ENCODE data around the gene ZMYM2. TPM values are rescaled to one million over a fixed set of nuclear protein-coding genes. Genes with fewer than 3 reads are reported as not detected.

The ZMYM2 gene
- total RNA-seq, 2 experiments from 2014 or later: 79.2 to 82.0 TPM

GRCh38 chr13:20019043-20019442 is 60.5 kb downstream of the ZMYM2 start:
- Mint-ChIP-seq H3K4me3 (no peak overlapping the region), H3K27me3 (no peaks in the 10 kb centered on the region), H3K27ac (no peak overlapping the region), H3K9me3 (peaks cover 17% of the 10 kb centered on the region), H3K4me1 (ENCODE audit: low read depth) (peaks cover 35% of the 10 kb centered on the region), H3K36me3 (ENCODE audit: low read depth) (peaks cover 61% of the 10 kb centered on the region)
- CTCF ChIA-PET: no interaction called here
- intact Hi-C loops (cut with micrococcal nuclease): no loop called here
- no peak for DNase-seq
- no peak for ATAC-seq
- TF ChIP-seq, protein P1, sequence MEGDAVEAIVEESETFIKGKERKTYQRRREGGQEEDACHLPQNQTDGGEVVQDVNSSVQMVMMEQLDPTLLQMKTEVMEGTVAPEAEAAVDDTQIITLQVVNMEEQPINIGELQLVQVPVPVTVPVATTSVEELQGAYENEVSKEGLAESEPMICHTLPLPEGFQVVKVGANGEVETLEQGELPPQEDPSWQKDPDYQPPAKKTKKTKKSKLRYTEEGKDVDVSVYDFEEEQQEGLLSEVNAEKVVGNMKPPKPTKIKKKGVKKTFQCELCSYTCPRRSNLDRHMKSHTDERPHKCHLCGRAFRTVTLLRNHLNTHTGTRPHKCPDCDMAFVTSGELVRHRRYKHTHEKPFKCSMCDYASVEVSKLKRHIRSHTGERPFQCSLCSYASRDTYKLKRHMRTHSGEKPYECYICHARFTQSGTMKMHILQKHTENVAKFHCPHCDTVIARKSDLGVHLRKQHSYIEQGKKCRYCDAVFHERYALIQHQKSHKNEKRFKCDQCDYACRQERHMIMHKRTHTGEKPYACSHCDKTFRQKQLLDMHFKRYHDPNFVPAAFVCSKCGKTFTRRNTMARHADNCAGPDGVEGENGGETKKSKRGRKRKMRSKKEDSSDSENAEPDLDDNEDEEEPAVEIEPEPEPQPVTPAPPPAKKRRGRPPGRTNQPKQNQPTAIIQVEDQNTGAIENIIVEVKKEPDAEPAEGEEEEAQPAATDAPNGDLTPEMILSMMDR (IDR thresholded peaks at IDR 0.05): no peak
- POLR2A ChIA-PET: no interaction called here

- intact Hi-C loops (cut with micrococcal nuclease): no loop called here
- H3K4me1 Mint-ChIP-seq (ENCODE audit: low read depth): peaks cover 15% of the 10 kb centered on the region
- ChIA-PET POLR2A (no interaction called here), CTCF (interaction anchor here (1.2 kb wide), 1 partner anchor 40 kb away, joined by 4 read pairs; no protein-coding TSS in a partner anchor)
- DNase-seq (no peak), ATAC-seq (no peak)
- TF ChIP-seq, protein P1 (IDR thresholded peaks at IDR 0.05): no peak
- H3K4me3 Mint-ChIP-seq: no peak overlapping the region
- H3K27ac Mint-ChIP-seq: no peak overlapping the region
- peaks cover 30% of the 10 kb centered on the region for H3K36me3 Mint-ChIP-seq (ENCODE audit: low read depth)
- no peaks in the 10 kb centered on the region for H3K27me3 Mint-ChIP-seq
- H3K9me3 Mint-ChIP-seq: no peaks in the 10 kb centered on the region
These were observed 66.2 kb downstream of the ZMYM2 start for GRCh38 chr13:20024702-20025101.

DNA sequence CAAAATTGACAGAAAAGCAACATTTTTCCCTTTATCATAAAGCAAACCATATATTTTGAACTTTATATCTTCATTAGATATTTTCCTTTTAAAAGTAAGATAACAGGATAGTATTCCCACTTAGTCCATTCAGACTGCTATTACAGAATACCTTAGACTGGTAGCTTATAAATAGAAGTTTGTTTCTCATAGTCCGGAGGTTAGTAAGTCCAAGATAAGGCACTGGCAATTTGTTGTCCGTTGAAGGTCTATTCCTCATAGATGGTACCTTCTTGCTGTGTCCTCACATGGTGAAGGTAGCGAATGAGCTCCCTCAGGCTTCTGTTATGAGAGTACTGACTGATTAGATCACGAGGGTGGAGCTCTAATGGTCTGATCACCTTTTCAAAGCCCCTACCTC is 70.4 kb downstream of the ZMYM2 start:
- no peaks in the 10 kb centered on the region for H3K27me3 Mint-ChIP-seq
- peaks cover 33% of the 10 kb centered on the region for H3K36me3 Mint-ChIP-seq (ENCODE audit: low read depth)
- CTCF ChIA-PET: no interaction called here
- no peak for DNase-seq
- no peak overlapping the region for H3K27ac Mint-ChIP-seq
- intact Hi-C loops (cut with micrococcal nuclease): no loop called here
- POLR2A ChIA-PET: interaction anchor here (1.2 kb wide), 1 partner anchor 27 kb away, joined by 6 read pairs; no protein-coding TSS in a partner anchor
- H3K4me1 Mint-ChIP-seq (ENCODE audit: low read depth): no peaks in the 10 kb centered on the region
- no peak overlapping the region for H3K4me3 Mint-ChIP-seq
- ATAC-seq: no peak
- H3K9me3 Mint-ChIP-seq: no peaks in the 10 kb centered on the region
- TF ChIP-seq, protein P1 (IDR thresholded peaks at IDR 0.05): no peak

GRCh38 chr13:20033486-20033885 is 75.0 kb downstream of the ZMYM2 start:
- no peak overlapping the region for H3K4me3 Mint-ChIP-seq
- DNase-seq (no peak), ATAC-seq (no peak)
- H3K4me1 Mint-ChIP-seq (ENCODE audit: low read depth): peaks cover 10% of the 10 kb centered on the region
- intact Hi-C loops (cut with micrococcal nuclease): no loop called here
- peaks cover 3% of the 10 kb centered on the region for H3K9me3 Mint-ChIP-seq
- ChIA-PET CTCF (interaction anchor here (1.0 to 1.7 kb wide), 2 partner anchors 32 to 106 kb away, joined by 3 to 8 read pairs; no protein-coding TSS in a partner anchor), POLR2A (no interaction called here)
- H3K36me3 Mint-ChIP-seq (ENCODE audit: low read depth): peaks cover 57% of the 10 kb centered on the region
- H3K27ac Mint-ChIP-seq: no peak overlapping the region
- no peaks in the 10 kb centered on the region for H3K27me3 Mint-ChIP-seq
- TF ChIP-seq, protein P1 (IDR thresholded peaks at IDR 0.05): no peak

DNA sequence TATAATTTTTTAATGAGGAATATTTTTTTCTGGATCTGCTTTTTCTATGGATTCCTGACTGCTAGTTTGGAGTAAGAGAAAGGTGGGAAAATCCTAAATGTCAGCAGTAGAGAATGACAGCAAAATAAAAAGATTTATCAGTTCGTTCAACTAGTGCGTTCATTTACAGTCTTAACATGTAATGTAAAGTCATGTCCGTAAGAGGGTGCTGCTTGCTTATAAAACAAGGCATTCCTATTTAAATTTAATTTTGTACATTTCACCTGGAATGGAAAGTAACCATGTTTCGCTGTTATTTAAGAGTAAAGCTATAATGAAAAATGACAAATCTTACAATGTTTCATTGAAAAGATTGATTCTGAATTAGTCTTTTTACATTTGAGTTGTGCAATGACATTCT is 76.6 kb downstream of the ZMYM2 start:
- Mint-ChIP-seq H3K27me3 (no peaks in the 10 kb centered on the region), H3K4me3 (no peak overlapping the region), H3K4me1 (ENCODE audit: low read depth) (peaks cover 24% of the 10 kb centered on the region), H3K9me3 (peaks cover 3% of the 10 kb centered on the region), H3K36me3 (ENCODE audit: low read depth) (peaks cover 72% of the 10 kb centered on the region), H3K27ac (no peak overlapping the region)
- intact Hi-C loops (cut with micrococcal nuclease): no loop called here
- ChIA-PET CTCF (interaction anchor here (1.7 kb wide), 1 partner anchor 107 kb away, joined by 8 read pairs; no protein-coding TSS in a partner anchor), POLR2A (interaction anchor here (0.6 kb wide), 1 partner anchor 111 kb away, joined by 3 read pairs; no protein-coding TSS in a partner anchor)
- TF ChIP-seq, protein P1 (IDR thresholded peaks at IDR 0.05): no peak
- DNase-seq: no peak
- no peak for ATAC-seq

Data from activated CD8-positive, alpha-beta T cell treated with anti-CD3 and anti-CD28 coated beads for 36 hours (primary cell).